Stimulated activated CD8-positive, alpha-beta memory T cell treated with anti-CD3 and anti-CD28 coated beads, Interleukin-4, amount 100 ng/mL, for 24 hours (primary cell): ENCODE measurements around the gene BAHCC1.

Experiments
- DNase-seq: peaks from one replicate; pipeline ENCODE4 v3.0.0-alpha.2; 2020; ENCODE audit warnings: low read depth

BAHCC1 gene

DNA sequence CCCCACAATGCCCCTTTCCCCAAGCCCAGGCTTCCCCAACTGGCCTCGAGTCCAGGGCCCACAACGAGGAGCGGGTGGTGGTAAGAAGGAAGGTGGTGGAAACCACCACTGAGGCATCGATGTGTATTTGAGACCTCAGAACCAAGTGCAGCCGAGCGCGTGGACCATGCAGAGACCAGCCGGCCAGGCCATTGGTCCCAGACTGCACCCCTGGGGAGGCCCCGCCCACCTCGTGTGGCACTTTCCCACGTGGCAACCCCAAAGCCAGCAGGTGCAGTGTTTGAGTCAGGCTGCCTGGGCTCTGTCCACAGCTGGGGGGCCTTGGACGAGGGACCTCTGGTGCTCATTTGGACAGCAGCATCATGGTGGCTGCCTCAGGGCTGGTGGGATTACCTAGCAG is 28.1 kb upstream of the BAHCC1 start:
- no peak for DNase-seq

DNA sequence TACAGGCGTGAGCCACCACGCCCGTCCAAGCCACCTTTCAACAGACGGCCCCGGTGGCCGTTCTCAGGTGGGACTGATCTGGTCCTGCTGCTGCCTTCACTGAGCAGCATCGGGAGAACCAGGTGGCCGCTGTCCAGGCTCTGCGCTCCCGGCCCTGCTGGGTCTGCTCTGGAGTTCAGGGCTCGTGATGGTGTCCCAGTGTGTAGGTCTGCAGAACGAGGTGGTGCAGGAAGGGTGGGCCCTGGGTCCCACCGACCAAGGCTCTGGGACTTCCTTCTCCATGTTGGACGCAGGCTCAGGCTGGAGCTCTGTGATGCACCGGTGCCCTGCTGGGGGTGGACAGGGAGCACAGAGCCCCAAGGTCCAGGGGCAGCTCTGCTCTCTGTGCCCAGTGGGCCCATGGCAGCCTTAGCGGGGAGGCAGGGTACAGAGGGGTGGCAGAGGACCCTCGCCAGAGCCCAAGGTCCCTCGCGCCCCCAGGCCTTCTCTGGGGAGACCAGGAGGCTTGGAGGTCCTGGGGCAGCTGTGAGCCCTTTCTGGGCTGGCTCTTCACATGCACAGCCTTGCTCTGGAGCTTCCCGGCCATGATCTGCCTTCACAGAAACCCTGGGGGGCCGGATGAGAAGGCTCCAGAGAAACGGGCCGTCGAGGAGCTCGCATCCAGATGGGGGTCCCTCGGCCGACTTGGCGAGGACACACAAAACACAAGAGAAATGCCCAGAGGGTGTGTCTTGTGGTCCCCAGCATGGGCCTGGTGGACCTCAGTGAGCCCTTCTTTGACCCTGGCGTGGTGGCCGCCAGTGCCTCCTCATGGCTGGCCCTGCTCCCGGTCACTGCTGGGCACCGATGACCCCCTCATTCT is 26.9 kb upstream of the BAHCC1 start:
- DNase-seq, result no peak

DNA sequence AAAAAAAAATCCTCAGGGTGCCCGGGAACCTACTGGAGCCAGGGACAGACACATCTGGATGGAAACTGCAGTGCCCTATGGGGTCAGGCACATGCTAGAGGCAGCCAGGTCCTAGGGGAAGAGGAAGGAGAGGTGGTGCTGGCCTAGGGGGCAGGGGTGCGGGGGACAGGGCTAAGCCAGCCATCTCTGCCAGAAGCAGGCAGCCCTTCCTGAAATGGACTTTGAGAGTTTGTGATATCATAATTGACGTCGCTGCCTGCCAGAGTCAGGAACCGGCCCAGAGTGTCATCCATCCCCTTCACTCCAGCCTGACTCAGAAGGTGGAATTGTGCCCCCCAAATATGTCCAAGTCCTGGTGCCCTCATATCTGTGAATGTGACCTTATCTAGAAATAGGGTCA is 25.0 kb upstream of the BAHCC1 start:
- no peak for DNase-seq

DNA sequence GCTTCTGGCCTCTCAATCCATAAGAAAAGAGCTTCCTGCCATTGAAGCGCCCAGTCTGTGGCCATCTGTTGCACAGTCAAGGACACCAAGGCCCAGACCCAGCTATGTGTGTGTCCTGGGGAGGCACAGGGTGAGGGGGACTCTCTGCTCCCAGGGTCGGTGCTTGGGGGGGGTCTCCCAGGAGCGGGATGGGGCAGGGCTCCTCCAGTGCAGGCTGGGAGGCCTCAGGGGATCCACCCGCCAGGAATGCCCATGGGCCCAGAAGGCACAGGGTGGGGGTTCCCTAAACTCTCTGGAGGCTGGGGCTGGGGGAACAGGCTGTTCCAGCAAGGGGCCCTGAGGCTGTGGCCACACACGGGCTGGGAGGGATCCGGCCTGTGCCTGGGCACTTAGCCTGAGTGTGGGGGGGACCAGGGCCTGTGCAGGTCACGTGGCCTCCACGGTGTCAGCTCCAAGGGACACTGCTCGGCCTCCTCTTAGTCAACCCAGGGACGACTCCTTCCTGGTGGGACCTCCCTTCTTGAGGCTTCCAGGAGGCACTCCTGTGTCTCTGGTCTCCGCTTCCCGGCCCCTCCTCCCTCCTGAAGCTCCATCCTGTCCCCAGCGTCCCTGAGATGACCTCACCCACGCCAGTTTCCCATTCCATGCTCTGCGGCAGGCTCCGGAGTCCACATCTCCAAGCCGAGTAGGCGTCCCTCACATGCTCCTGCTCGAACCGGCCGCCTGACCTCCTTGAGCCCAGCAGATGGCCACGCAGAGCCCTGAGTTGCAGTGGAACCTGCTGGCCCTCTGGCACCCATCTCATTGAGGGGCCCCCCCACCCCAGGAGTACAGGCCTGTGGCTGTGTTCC is 23.1 kb upstream of the BAHCC1 start:
- no peak for DNase-seq

DNA sequence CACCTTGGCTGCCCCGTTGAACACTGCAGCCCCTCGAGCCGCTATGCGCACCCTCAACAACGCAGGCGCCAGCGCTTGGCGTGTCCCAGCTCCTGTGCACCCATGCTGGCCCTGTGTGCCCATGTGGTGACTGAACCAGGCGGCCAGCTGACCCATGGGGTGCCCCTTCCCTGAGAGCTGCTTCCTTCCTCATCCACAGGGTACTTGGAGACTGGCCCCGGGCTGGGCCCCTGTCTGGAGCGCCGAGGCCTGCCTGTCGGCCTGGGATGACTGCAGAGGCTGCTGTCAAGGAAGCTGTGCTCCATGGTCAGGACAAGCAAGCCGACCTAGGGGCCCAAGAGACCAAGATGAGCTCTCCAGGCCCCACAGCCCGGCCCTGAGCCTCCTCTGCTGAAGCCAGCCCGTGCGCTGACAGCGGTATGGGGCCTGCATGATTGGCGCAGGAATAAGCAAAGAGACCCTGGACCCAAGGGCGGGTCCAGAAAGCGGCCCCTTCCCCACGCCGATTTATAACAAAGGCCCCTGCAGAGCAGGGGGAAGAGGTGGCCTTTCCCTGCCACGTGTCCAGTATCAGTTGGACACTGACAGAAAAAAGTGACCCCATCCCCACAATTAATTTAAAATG is 21.6 kb upstream of the BAHCC1 start:
- no peak for DNase-seq

DNA sequence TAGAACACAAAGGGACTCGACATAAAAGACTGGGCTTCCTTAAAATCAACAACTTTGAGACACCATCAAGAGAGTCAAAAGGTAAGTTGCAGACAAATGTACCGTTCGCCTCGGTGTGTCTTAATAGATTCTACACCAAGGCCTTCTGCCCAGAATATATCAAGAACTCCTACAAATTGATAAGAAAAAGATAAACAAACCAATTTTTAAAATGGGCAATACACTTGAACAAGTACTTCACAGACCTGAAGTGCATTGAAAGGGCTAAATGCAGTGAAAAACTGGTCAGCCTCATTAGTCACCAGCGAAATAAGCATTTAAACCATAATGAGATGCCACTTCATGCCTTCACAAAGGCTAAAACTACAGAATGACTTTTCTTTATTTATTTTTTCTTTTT is 20.4 kb upstream of the BAHCC1 start:
- DNase-seq, result no peak

DNA sequence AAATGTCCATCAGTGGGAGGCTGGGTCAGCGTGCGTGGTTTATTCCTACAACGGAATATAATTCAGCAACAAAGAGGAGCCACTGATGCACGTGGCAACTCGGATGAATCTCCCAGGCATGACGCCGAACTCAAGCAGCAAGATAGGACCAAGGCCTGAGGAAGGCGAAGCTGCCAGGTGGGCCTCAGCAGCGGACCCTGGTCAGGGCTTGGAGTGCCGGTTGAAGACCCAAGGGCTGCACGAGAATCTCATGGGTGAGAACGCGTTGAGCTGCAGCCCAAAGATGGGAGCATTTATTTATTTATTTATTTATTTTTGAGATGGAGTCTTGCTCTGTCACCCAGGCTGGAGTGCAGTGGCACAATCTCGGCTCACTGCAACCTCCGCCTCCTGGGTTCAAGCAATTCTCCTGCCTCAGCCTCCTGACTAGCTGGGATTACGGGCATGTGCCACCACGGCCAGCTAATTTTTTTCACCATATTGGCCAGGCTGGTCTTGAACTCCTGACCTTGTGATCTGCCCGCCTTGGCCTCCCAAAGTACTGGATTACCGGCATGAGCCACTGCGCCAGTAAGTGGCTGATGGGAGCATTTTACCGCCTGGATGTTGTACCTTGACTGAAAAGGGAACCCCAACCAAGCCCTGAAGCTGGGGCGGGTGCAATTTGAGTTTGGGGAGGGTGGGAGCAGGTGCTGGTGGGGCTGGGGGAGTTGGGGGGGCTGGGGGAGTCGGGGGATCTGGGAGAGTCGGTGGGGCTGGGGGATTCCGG is 18.1 kb upstream of the BAHCC1 start:
- no peak for DNase-seq

DNA sequence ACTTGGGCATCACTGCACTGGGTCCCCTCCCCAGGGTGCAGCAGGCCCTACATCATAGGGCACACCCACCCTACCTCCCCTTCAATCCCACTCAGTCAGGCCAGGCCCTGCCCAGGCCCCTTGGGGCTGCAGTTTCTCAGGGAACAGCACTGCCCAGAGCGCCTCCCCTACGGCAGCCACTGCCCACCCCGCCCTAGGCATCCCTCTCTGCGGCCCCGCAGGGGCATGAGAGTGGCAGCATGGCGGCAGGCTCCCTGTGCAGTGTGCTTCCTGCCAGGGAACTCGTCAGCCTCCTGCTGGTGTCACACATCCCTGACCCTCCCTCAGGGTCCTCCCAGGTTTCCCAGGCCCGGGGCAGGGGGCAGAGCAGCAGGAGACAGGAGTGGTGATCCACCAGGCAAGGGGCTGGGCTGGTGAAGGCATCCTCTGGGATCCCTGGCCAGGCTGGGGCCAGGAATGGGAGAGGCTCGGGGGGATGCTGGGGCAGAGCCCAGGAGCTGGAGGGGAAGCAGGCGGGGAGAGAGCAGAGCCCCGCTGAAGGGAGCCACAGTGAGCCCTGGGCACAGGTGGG is 16.2 kb upstream of the BAHCC1 start:
- no peak for DNase-seq

DNA sequence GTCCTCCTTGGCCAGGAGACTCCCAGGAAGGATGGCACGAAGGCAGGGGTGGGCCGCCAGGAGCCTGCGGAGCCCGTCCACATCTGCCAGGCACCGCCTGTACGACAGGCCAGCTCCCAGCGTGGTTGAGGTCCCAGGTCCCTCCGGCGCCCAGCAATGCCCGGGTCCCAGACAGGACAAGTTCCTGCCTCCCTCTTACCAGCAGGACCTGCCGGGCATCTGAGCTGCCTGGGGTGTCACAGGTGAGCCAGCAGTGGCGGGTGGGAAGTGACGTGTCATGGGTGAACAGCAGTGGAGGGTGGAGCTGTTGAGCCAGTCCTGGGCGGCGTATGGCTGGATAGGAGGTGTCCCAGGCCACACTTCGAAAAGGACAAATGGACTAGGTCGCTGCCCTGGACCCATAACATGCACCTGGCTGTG is 15.7 kb upstream of the BAHCC1 start:
- DNase-seq, result no peak

DNA sequence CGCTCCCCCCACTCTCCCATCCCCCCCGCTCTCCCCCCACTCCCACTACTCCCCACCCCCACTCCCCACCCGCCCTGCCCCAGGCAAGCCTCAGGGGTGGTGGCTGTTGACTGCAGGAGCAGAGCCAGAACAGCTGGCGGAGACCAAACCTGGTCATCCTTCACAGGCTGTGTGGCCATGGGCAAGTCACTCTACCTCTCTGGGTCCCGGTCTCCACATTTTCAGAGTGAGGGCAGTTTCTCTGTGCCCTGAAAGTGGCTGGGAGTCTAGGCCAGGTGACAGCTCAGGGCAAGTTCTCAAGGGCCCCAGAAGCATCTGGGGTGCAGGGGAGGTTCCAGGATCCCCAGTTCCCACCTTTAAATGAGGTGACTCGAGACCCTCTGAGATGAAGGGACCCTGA is 15.1 kb upstream of the BAHCC1 start:
- DNase-seq, result no peak

DNA sequence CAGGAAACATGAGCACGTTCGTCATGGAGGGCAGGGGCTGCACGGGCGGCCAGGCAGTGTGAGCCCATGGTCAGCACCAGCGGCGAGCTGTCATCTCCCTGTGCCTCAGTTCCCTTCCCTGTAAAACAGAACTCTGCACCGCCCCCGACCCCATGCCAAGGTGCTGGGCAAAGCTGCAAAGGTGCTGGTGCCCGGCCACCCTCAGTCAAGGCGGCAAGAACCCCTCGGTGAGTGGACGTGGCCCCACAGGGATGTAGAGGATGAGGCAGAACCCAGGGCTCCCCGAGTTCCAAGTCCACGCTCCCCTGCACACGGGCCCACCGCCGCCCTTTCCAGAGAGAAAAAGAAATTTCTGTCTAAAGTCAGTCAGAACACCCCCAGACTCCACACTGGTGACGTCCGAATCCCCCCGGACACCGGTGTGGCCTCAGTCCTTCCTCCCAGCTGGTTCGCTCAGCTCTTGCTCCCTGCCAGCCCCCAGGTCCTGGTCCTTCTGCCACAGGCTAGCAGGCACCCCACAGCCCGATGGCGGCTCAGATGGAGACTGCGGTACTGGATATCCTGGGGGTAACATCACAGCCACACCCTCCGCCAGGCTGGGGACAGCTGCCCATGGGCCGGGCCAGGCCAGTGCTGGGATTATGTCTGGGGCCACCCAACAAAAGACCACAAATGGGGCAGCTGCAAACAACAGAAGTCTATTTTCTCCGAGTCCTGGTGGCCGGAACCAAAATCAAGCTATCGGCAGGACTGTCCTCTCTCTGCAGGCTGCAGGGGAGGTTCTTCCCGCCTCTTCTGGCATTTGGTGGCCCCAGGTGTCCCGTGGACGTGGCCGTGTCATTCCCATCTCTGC is 14.4 kb upstream of the BAHCC1 start:
- no peak for DNase-seq

DNA sequence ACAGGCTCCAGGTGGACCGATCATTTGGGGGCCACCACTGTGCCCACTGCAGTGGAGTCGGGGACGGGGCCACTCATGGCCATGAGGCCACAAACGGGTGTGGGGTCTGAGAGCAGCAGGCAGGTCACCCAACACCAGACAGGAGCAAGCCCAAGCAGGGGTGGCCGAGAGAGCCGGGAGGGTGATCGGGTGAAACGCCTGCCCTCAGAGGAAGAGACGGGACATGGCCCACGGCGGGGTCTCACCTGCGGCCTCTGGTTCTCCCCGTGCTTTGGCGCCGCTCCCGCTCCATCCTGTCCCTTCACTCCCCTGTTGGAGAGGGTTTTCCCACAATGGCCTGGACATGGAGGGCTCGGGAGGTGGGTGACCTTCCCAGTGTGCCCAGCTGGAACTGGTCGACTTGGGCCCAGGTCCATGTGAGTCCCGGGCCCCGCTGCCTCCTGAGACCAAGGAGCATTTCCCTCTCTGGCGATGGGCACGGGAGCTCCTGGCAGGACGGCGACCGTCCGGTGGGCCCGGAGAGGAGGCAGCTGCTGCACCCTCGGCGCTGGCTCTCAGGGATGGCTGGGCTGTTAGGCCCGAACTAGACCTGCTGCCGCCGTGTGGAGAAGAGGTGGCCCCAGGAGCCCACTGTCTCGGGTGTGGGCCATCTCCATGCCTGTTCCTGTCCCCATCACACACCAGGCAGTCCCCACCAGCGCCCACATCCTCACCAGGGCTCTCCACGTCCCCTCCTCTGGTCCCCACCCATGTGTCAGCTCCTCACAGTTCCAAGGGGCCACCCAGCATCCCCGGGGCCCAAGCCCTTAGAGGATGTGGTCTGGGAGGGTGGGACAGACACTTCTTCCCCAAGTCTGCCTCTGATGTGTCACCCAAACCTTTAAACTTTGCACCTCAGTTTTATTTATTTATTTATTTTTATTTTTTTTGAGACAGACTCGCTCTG is 13.4 kb upstream of the BAHCC1 start:
- no peak for DNase-seq

DNA sequence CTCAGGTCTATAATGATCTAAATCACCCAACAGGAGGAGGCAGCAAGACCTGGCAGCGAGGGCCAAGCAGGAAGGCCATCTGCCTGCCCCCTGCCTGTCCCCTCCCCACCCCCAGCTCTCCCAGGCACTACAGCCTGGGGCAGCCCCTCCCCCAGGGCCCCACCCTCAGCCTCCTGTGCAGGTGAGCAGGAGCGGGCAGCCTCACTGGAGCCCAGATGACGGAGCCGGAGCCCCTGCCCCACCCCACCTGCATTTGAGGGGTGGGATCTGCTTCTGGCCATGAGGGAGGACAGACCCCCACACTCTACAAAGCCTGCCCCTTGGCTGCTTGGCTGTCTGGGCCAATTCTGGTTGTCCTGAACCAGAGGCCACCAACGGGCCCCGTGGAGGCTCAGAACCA is 12.4 kb upstream of the BAHCC1 start:
- DNase-seq, result no peak

DNA sequence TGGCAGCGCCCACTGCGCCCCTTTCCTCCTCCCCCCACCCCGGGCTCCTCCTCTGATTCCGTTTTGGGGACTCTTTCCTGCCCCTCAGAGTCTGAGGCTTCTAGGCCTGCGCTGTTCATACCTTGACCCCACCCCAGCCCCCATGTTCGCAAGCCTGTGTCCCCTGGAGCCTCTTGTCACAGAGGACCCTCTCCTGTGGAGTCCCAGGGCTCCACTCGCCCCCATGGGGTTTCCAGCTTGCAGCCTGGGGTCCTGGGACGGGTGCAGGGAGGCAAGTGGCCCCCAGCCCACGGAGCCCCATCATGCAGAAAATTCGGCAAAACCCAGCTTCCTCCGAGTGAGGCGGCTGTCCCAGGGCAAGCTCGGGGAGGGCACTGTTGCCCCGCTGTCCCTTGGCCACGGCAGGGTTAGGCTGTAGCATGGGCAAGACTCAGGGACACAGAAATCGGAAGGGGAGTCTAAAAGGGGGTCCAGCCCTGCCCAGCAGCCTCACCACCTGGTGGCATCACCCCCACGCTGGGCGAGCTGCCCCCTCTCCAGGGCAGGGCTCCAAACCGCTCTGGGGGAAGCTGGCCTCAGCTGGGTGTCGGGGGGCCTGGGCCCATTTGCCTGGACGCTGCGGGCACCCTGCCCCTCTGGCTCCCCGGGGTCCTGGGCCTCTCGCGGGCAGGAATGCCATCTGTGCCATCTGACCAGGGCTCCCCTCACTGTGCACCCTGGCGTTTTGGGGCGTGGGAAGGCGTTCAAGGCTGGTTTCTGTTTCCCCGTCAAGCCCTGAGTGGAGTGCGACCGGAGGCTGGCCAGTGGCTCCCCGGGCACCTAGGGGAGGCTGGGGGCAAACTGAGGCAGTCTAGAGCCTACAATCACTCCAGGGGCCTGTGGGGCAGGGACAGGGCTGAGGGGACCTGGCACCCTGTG is 11.5 kb upstream of the BAHCC1 start:
- DNase-seq, result no peak

DNA sequence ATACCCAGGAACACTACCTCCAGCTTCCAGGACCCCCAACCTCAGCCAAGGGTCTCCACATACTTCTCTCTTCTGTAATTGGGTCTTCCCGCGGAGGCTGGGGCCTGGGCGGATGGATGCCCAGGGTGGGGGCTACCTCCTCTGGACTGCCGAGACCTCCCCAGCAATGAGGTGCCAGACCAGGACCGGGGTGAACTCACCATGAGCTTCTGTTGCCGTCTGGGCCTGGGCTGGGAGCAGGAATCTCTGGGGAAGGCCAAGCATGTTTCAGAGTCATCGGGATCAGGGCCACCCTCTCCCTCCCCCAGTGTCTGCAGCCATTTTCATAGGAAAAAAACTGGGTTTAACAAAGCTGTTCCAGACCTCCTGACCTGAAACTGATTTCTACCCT is 10.3 kb upstream of the BAHCC1 start:
- no peak for DNase-seq

DNA sequence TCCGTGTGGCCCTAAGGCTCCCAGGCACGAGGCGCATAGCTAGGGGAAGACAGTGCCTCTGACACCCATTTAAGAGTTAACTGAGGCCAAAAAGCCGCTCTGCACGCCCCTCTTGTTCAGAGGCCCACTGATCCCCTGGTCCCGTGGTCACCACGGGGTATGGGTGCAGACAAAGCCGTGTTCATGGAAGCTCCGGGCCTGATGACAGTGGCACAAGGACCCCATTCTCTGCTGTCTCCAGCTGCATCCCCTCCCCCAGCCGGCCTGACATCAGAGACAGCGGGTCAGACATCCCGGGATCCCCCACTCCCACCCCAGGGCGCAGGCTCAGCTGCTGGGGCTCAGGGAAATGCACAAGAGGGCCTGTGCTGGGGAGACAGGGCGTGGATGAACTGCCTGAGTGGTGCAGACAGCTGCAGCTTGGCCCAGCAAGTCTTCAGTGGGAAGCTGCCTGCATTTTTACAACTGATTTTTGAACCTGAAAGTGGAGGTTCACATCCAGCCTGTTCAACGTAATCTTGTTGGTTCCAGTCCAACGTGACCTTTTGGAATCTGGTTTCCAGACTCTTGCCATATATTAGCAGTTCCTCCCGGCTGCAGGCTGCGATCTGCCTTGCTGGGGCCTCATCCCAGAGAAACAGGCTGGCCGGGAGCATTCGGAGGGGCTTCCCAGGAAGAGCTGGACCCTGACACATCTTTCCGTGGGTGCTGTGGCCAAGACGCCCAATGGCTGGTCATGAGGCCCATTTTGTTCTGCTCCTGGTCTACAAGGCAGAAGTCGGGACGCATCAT is 9.7 kb upstream of the BAHCC1 start:
- no peak for DNase-seq

DNA sequence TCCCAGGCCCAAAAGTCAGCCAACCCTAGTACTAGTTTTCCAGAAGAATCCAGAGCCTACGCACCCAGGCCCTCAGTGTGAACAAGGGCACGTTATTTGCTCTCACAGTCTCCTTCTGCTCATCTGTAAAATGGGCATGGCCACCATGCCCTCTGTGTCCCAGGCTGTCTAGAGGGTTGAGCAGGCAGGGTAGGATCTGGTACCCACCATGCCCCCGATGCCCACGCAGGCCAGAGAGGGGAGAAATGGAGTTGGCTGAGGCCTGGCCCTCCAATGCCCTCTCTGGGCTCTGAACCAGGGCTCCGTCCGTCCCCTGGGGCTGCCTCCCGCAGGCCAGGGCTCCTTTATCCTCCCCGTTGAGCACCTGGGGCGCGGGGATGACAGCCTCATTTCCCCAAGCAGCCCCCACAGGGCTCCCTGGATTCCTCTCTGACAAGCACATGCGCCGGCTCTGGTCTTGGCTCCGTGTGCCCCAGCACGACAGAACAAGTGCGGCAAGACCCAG is 9.1 kb upstream of the BAHCC1 start:
- DNase-seq, result no peak
